Fibroblast of peridontal ligament (primary cell): Measurements from ENCODE around the gene CMTR2.

Source experiments
- DNase-seq: peaks from one replicate; pipeline ENCODE4 v3.0.0-alpha.2; 2010; ENCODE audit errors: extremely low read depth

CMTR2 gene

GRCh38 chr16:71276589-71277334, 12.4 kb downstream of the CMTR2 start:
- no peak for DNase-seq

- DNase-seq, result no peak
Measured at GRCh38 chr16:71273384-71273783, 15.8 kb downstream of the CMTR2 start.

- DNase-seq, result no peak
Measured at GRCh38 chr16:71264299-71264698, 24.9 kb downstream of the CMTR2 start.

GRCh38 chr16:71263582-71263981, 25.6 kb downstream of the CMTR2 start:
- DNase-seq, result peak; percentile 18

GRCh38 chr16:71262391-71262790, 26.8 kb downstream of the CMTR2 start:
- DNase-seq, result no peak

- no peak for DNase-seq
Measured at GRCh38 chr16:71260995-71261394, 28.2 kb downstream of the CMTR2 start.

GRCh38 chr16:71259086-71259485, 30.1 kb downstream of the CMTR2 start:
- no peak for DNase-seq

GRCh38 chr16:71258372-71258771, 30.8 kb downstream of the CMTR2 start:
- no peak for DNase-seq

GRCh38 chr16:71257768-71258167, 31.4 kb downstream of the CMTR2 start:
- DNase-seq, result no peak

GRCh38 chr16:71255721-71256120, 33.5 kb downstream of the CMTR2 start:
- DNase-seq, result no peak

GRCh38 chr16:71254832-71255525, 34.2 kb downstream of the CMTR2 start:
- no peak for DNase-seq

- DNase-seq, result no peak
Measured at GRCh38 chr16:71250461-71251235, 38.6 kb downstream of the CMTR2 start.

GRCh38 chr16:71249399-71249798, 39.8 kb downstream of the CMTR2 start:
- DNase-seq, result no peak

- no peak for DNase-seq
Measured at GRCh38 chr16:71247478-71247877, 41.7 kb downstream of the CMTR2 start.

GRCh38 chr16:71246309-71246708, 42.9 kb downstream of the CMTR2 start:
- DNase-seq, result no peak

GRCh38 chr16:71244521-71244920, 44.7 kb downstream of the CMTR2 start:
- no peak for DNase-seq

GRCh38 chr16:71242601-71243000, 46.6 kb downstream of the CMTR2 start:
- DNase-seq, result no peak

GRCh38 chr16:71242036-71242435, 47.2 kb downstream of the CMTR2 start:
- DNase-seq, result no peak
